HG02759 (cell line): ENCODE data around the gene DHX36.
A peak's percentile ranks its signal among the peaks of the same experiment; 100 is the strongest.

Experiments
- ATAC-seq: cut with Tn5 transposase; IDR thresholded peaks from one replicate; pipeline ENCODE4 v1.9.1; 2021; ENCODE audit warnings: mild to moderate bottlenecking, moderate library complexity; ENCODE audit not compliant: unreplicated experiment

The DHX36 gene

GRCh38 chr3:154294016-154294415 is 30.3 kb downstream of the DHX36 start:
- no peak for ATAC-seq

GRCh38 chr3:154290187-154290586 is 34.1 kb downstream of the DHX36 start:
- ATAC-seq = no peak

GRCh38 chr3:154285221-154285620 is 39.1 kb downstream of the DHX36 start:
- no peak for ATAC-seq

GRCh38 chr3:154280161-154280560 is 44.1 kb downstream of the DHX36 start:
- no peak for ATAC-seq

GRCh38 chr3:154275965-154276364 is 48.3 kb downstream of the DHX36 start:
- no peak for ATAC-seq

GRCh38 chr3:154275292-154275691 is 49.0 kb downstream of the DHX36 start:
- ATAC-seq = no peak

GRCh38 chr3:154274348-154274747 is 49.9 kb downstream of the DHX36 start:
- no peak for ATAC-seq

- ATAC-seq = no peak
Observed at GRCh38 chr3:154273381-154273780, 50.9 kb downstream of the DHX36 start.

- ATAC-seq = no peak
Observed at GRCh38 chr3:154254527-154254926, 69.8 kb downstream of the DHX36 start.

- peak; percentile 96 for ATAC-seq
Observed at GRCh38 chr3:154252759-154253638, 71.3 kb downstream of the DHX36 start.

GRCh38 chr3:154251610-154252009 is 72.7 kb downstream of the DHX36 start:
- no peak for ATAC-seq

GRCh38 chr3:154250291-154250690 is 74.0 kb downstream of the DHX36 start:
- ATAC-seq = no peak

- no peak for ATAC-seq
Observed at GRCh38 chr3:154247806-154248415, 76.4 kb downstream of the DHX36 start.

GRCh38 chr3:154244644-154245043 is 79.6 kb downstream of the DHX36 start:
- no peak for ATAC-seq

- ATAC-seq = no peak
Observed at GRCh38 chr3:154243353-154243752, 80.9 kb downstream of the DHX36 start.

- ATAC-seq = no peak
Observed at GRCh38 chr3:154242766-154243165, 81.5 kb downstream of the DHX36 start.

GRCh38 chr3:154241496-154241895 is 82.8 kb downstream of the DHX36 start:
- no peak for ATAC-seq

GRCh38 chr3:154240235-154240634 is 84.1 kb downstream of the DHX36 start:
- ATAC-seq = no peak

GRCh38 chr3:154236331-154236730 is 88.0 kb downstream of the DHX36 start:
- ATAC-seq = no peak

- no peak for ATAC-seq
Observed at GRCh38 chr3:154235330-154235729, 89.0 kb downstream of the DHX36 start.

- no peak for ATAC-seq
Observed at GRCh38 chr3:154229217-154229590, 95.1 kb downstream of the DHX36 start.

GRCh38 chr3:154228561-154229216 is 95.6 kb downstream of the DHX36 start:
- no peak for ATAC-seq
